Measurements from ENCODE around the gene WDR64.
"Not testable (repeated sequence)": the region's sequence is repeated elsewhere in the genome, so short reads cannot be mapped to it uniquely, and the experiment has no call there.

The WDR64 gene

DNA sequence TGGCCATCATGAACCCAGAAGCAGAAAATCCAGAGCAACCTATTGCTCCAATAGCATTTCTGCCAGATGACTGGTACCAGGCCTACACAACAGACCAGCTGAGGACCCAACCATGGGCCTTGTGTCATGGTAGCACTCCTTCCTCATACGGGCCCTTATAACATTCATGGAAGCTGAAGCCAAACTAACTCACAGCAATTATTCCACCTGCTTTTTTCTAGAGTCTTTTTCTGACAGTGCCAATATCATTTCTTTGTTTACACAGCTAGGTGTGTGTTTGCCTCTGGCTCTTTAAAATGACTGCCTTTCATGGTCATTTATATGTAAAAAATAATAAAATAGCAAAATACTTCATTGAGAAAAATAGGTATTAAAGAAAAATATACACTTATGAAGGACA, 3.9 kb upstream of the WDR64 start:
- no peaks in the 10 kb centered on the region for H3K36me3 ChIP-seq (ENCODE audit: control insufficient read depth in 5 of 5, insufficient read depth in 5 of 5, low read length in 5 of 5)
- no peaks in the 10 kb centered on the region for H3K9me3 ChIP-seq (ENCODE audit: control insufficient read depth in 5 of 5, low read length in 5 of 5)
- H3K9ac ChIP-seq (ENCODE audit: low read length in 5 of 5), result no peak overlapping the region
- peaks cover 0 to 3% (median 0%) of the 10 kb centered on the region in 5 donors for H3K27me3 ChIP-seq (ENCODE audit: control insufficient read depth in 5 of 5, insufficient read depth in 4 of 5, low read length in 5 of 5)
- H3K27ac ChIP-seq (ENCODE audit: low read depth, low read length), result no peak overlapping the region
- no peaks in the 10 kb centered on the region for H3K4me1 ChIP-seq (ENCODE audit: control insufficient read depth in 5 of 5, insufficient read depth in 5 of 5, low read length in 5 of 5)
- H3K4me3 ChIP-seq (ENCODE audit: low read depth in 1 of 5, low read length in 5 of 5), result no peak overlapping the region

DNA sequence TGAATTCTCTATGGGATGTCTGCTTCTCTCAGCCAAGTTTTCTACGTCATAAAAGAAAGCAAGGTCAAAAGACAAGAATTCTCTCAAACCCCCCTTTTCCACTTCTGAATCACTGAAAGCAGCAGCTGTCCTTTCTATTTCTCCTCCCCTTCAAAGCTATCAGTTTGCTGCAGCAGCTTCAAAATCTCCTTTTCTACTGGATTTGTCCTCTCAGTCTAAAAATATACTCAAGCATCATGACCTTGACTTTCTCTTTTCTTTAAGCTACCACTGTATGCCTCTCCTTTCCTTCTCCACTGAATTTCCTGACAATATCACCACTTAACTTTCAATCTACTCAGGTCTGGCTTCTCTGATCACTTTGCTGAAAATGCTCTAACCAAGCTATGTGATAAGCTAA, 1.9 kb downstream of the WDR64 start:
- Histone ChIP-seq H3K9ac (ENCODE audit: low read length in 5 of 5) (no peak overlapping the region), H3K9me3 (ENCODE audit: control insufficient read depth in 5 of 5, low read length in 5 of 5) (no peaks in the 10 kb centered on the region), H3K4me1 (ENCODE audit: control insufficient read depth in 5 of 5, insufficient read depth in 5 of 5, low read length in 5 of 5) (no peaks in the 10 kb centered on the region), H3K27ac (ENCODE audit: low read depth, low read length) (no peak overlapping the region), H3K27me3 (ENCODE audit: control insufficient read depth in 5 of 5, insufficient read depth in 4 of 5, low read length in 5 of 5) (peaks cover 0 to 3% (median 3%) of the 10 kb centered on the region in 5 donors), H3K36me3 (ENCODE audit: control insufficient read depth in 5 of 5, insufficient read depth in 5 of 5, low read length in 5 of 5) (no peaks in the 10 kb centered on the region), H3K4me3 (ENCODE audit: low read depth in 1 of 5, low read length in 5 of 5) (no peak overlapping the region)

DNA sequence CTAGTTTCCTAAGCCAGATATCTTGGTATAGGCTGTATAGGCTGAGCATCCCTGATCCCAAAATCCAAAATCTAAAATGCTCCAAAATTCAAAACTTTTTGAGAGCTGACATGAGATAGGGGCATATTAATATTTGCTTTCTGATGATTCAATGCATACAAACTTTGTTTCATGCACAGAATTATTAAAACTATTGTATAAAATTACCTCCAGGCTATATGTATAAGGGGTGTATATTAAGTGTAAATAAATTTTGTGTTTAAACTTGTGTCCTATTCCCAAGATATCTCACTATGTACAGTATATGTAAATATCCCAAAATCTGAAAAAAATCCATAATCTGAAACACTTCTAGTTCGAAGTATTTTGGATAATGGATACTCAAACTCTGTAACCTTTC, 2.6 kb downstream of the WDR64 start:
- no peak overlapping the region for H3K27ac ChIP-seq (ENCODE audit: low read depth, low read length)
- H3K4me3 ChIP-seq (ENCODE audit: low read depth in 1 of 5, low read length in 5 of 5), result no peak overlapping the region
- no peaks in the 10 kb centered on the region for H3K9me3 ChIP-seq (ENCODE audit: control insufficient read depth in 5 of 5, low read length in 5 of 5)
- no peak overlapping the region for H3K9ac ChIP-seq (ENCODE audit: low read length in 5 of 5)
- no peaks in the 10 kb centered on the region for H3K4me1 ChIP-seq (ENCODE audit: control insufficient read depth in 5 of 5, insufficient read depth in 5 of 5, low read length in 5 of 5)
- peaks cover 0 to 3% (median 3%) of the 10 kb centered on the region in 5 donors for H3K27me3 ChIP-seq (ENCODE audit: control insufficient read depth in 5 of 5, insufficient read depth in 4 of 5, low read length in 5 of 5)
- H3K36me3 ChIP-seq (ENCODE audit: control insufficient read depth in 5 of 5, insufficient read depth in 5 of 5, low read length in 5 of 5), result no peaks in the 10 kb centered on the region

DNA sequence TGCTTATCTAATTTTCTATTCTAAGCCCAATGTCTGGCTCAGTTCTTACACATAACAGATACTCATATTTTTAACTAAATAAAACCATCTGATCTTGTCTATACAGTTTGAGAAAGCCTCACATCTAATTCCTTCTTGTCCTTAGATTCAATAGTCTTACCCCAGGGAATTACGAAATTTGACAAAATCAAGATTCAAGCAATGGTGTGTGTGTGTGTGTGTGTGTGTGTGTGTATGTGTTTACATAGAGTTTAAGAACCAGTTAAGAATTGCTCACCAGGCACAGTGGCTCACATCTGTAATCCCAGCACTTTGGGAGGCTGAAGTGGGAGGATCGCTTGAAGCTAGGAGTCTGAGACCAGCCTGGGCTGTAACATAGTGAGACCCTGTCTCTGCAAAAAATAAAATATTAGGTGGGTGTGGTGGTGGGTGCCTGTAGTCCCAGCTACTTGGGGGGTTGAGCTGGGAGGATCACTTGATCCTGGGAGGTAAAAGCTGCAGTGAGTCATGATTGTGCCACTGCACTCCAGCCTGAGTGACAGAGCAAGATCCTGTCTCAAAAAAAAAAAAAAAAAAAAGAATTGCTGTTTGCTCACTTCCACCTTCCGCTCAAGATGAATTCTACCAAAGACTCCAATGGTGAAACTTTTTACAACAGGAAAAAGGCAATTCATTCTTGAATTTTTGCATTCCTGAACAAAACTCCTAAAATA, 6.2 kb downstream of the WDR64 start:
- H3K27ac ChIP-seq (ENCODE audit: low read depth, low read length), result no peak overlapping the region
- peaks cover 0 to 3% (median 0%) of the 10 kb centered on the region in 5 donors for H3K27me3 ChIP-seq (ENCODE audit: control insufficient read depth in 5 of 5, insufficient read depth in 4 of 5, low read length in 5 of 5)
- no peaks in the 10 kb centered on the region for H3K36me3 ChIP-seq (ENCODE audit: control insufficient read depth in 5 of 5, insufficient read depth in 5 of 5, low read length in 5 of 5)
- H3K9ac ChIP-seq (ENCODE audit: low read length in 5 of 5), result no peak overlapping the region
- no peaks in the 10 kb centered on the region for H3K9me3 ChIP-seq (ENCODE audit: control insufficient read depth in 5 of 5, low read length in 5 of 5)
- no peak overlapping the region for H3K4me3 ChIP-seq (ENCODE audit: low read depth in 1 of 5, low read length in 5 of 5)
- no peaks in the 10 kb centered on the region for H3K4me1 ChIP-seq (ENCODE audit: control insufficient read depth in 5 of 5, insufficient read depth in 5 of 5, low read length in 5 of 5)

DNA sequence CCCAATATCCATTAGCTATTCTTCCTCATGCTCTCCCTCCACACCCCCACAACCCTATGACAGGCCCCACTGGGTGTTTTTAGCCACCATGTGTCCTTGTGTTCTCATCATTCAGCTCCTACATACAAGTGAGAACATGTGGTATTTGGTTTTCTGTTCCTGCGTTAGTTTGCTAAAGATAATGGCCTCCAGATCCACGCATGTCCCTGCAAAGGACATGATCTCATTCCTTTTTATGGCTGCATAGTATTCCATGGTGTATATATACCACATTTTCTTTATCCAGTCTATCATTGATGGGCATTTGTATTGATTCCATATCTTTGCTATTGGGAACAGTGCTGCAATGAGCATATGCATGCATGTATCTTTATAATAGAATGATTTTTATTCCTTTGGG, 6.9 kb downstream of the WDR64 start:
- H3K4me3 ChIP-seq (ENCODE audit: low read depth in 1 of 5, low read length in 5 of 5); H3K9ac ChIP-seq (ENCODE audit: low read length in 5 of 5); H3K36me3 ChIP-seq (ENCODE audit: control insufficient read depth in 5 of 5, insufficient read depth in 5 of 5, low read length in 5 of 5): not testable (repeated sequence)

DNA sequence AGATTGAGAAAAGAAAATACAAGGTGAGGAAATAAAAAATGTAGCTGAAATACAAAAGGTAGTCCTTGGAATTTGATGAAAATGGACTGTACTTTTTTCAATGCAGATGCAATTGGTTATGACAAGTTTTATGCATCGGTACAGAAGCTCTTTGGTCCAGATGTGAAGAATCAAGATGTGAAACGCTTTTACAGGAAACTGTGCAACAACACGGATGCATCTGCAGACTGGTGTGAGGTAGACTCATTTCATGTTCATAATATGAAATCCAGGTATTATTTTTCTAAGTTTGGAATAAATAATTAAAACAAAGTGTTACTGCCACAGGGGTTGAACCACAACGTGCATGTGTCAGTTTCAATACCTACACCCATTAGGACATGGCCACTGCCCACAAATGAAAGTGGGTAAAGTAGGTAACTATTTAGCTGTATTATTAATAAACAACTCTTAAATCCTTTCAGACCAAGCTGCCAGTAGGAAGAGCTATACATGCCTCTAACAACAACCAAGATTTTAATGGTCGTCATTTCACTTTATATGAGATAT, 8.4 kb downstream of the WDR64 start:
- Histone ChIP-seq H3K4me1 (ENCODE audit: control insufficient read depth in 5 of 5, insufficient read depth in 5 of 5, low read length in 5 of 5) (no peaks in the 10 kb centered on the region), H3K27me3 (ENCODE audit: control insufficient read depth in 5 of 5, insufficient read depth in 4 of 5, low read length in 5 of 5) (peaks cover 0 to 3% (median 0%) of the 10 kb centered on the region in 5 donors), H3K4me3 (ENCODE audit: low read depth in 1 of 5, low read length in 5 of 5) (no peak overlapping the region), H3K9ac (ENCODE audit: low read length in 5 of 5) (no peak overlapping the region), H3K27ac (ENCODE audit: low read depth, low read length) (no peak overlapping the region), H3K9me3 (ENCODE audit: control insufficient read depth in 5 of 5, low read length in 5 of 5) (no peaks in the 10 kb centered on the region), H3K36me3 (ENCODE audit: control insufficient read depth in 5 of 5, insufficient read depth in 5 of 5, low read length in 5 of 5) (no peaks in the 10 kb centered on the region)

More for the DNA sequence above, 6.9 kb downstream of the WDR64 start:
- H3K4me1 ChIP-seq (ENCODE audit: control insufficient read depth in 5 of 5, insufficient read depth in 5 of 5, low read length in 5 of 5); H3K27ac ChIP-seq (ENCODE audit: low read depth, low read length); H3K27me3 ChIP-seq (ENCODE audit: control insufficient read depth in 5 of 5, insufficient read depth in 4 of 5, low read length in 5 of 5); H3K9me3 ChIP-seq (ENCODE audit: control insufficient read depth in 5 of 5, low read length in 5 of 5): not testable (repeated sequence)

DNA sequence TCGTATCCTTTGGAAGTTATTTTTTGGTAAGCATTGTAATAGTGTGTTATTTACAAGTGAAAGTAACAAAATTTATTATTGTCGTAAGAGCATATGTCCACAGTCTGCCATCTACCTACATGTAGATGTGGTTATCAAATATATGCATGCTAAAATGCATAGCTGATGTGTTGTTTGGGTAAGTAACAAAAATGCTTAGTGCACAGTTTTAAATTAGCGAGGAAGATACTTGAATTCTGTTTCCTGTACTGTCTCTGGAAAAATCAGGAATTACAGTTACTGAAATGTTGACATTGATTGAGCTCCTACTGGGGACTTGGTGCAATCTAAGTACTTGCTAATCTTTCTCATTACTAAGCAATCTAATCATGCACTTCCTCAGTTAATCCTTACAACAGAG, 14.3 kb downstream of the WDR64 start:
- no peaks in the 10 kb centered on the region for H3K36me3 ChIP-seq (ENCODE audit: control insufficient read depth in 5 of 5, insufficient read depth in 5 of 5, low read length in 5 of 5)
- H3K27me3 ChIP-seq (ENCODE audit: control insufficient read depth in 5 of 5, insufficient read depth in 4 of 5, low read length in 5 of 5), result no peaks in the 10 kb centered on the region
- H3K4me3 ChIP-seq (ENCODE audit: low read depth in 1 of 5, low read length in 5 of 5), result no peak overlapping the region
- no peak overlapping the region for H3K27ac ChIP-seq (ENCODE audit: low read depth, low read length)
- no peaks in the 10 kb centered on the region for H3K9me3 ChIP-seq (ENCODE audit: control insufficient read depth in 5 of 5, low read length in 5 of 5)
- no peaks in the 10 kb centered on the region for H3K4me1 ChIP-seq (ENCODE audit: control insufficient read depth in 5 of 5, insufficient read depth in 5 of 5, low read length in 5 of 5)
- H3K9ac ChIP-seq (ENCODE audit: low read length in 5 of 5), result no peak overlapping the region

DNA sequence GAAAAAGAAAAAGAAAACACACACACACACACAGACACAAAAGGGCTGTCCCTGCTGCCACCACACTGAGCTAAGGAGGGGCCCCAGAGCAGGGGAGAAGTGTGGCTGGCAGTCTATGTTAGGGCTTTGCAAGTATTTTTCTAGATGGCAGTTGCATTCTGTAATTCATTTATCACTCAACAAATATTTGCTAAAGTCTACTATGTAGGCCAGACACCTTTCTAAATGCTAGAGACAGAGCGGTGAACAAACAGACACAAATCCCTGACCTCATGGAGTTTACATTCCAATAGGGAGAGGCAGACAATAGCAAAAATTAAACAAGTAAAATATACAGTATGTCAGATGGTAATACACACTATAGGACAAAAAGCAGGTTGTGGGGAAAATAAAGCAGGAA, 20.2 kb downstream of the WDR64 start:
- no peaks in the 10 kb centered on the region for H3K36me3 ChIP-seq (ENCODE audit: control insufficient read depth in 5 of 5, insufficient read depth in 5 of 5, low read length in 5 of 5)
- H3K27me3 ChIP-seq (ENCODE audit: control insufficient read depth in 5 of 5, insufficient read depth in 4 of 5, low read length in 5 of 5), result no peaks in the 10 kb centered on the region
- H3K27ac ChIP-seq (ENCODE audit: low read depth, low read length), result no peak overlapping the region
- H3K4me3 ChIP-seq (ENCODE audit: low read depth in 1 of 5, low read length in 5 of 5), result no peak overlapping the region
- H3K9ac ChIP-seq (ENCODE audit: low read length in 5 of 5), result no peak overlapping the region
- no peaks in the 10 kb centered on the region for H3K9me3 ChIP-seq (ENCODE audit: control insufficient read depth in 5 of 5, low read length in 5 of 5)
- H3K4me1 ChIP-seq (ENCODE audit: control insufficient read depth in 5 of 5, insufficient read depth in 5 of 5, low read length in 5 of 5), result no peaks in the 10 kb centered on the region

DNA sequence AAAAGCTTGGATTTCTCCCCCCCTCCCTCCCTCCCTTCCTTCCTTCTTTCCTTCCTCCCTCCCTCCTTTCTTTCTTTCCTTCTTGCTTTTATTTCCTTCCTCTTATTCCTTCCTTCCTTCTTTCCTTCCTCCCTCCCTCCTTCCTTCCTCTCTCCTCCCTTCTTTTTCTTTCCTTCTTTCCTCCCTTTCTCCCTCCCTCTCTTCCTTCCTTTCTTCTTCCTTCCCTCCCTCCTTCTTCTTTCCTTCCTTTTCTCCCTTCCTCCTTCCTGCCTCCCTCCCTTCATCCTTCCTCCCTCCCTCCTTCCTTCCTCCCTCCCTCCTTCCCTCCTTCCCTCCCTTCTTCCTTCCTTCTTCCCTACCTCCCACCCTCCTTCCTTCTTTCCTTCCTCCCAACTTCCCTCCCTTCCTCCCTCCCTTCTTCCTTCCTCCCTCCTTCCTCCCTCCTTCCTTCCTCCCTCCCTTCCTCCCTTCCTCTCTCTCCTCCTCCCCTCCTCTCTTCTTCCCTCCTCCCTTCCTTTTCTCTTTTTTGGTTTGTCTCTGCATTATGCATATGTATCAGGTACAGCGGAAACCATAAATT, 22.8 kb downstream of the WDR64 start:
- Histone ChIP-seq H3K36me3 (ENCODE audit: control insufficient read depth in 5 of 5, insufficient read depth in 5 of 5, low read length in 5 of 5) (no peaks in the 10 kb centered on the region), H3K27ac (ENCODE audit: low read depth, low read length) (no peak overlapping the region)

DNA sequence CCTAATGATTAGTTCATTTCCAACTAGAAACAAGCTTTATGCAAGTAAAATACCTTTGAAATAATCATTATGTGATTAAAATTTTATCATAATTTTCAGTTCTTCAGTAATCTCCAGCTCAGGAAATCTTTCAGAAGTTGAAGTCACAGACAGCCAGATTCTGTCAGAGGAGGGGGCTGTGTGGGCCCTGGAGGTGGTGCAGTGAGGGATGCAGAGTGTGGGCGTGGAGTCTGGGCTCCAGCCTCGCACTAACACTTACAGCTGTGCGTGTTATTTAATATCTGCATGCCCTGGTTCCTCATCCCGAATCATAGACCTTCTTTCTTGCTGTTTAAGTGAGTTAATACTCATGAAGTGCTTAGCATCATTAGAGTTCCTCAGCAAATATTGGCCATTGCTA, 23.9 kb downstream of the WDR64 start:
- Histone ChIP-seq H3K9me3 (ENCODE audit: control insufficient read depth in 5 of 5, low read length in 5 of 5) (no peaks in the 10 kb centered on the region), H3K9ac (ENCODE audit: low read length in 5 of 5) (no peak overlapping the region), H3K27ac (ENCODE audit: low read depth, low read length) (no peak overlapping the region)

More for the DNA sequence above, 22.8 kb downstream of the WDR64 start:
- Histone ChIP-seq H3K4me3 (ENCODE audit: low read depth in 1 of 5, low read length in 5 of 5) (no peak overlapping the region), H3K4me1 (ENCODE audit: control insufficient read depth in 5 of 5, insufficient read depth in 5 of 5, low read length in 5 of 5) (no peaks in the 10 kb centered on the region), H3K9me3 (ENCODE audit: control insufficient read depth in 5 of 5, low read length in 5 of 5) (no peaks in the 10 kb centered on the region), H3K9ac (ENCODE audit: low read length in 5 of 5) (no peak overlapping the region), H3K27me3 (ENCODE audit: control insufficient read depth in 5 of 5, insufficient read depth in 4 of 5, low read length in 5 of 5) (no peaks in the 10 kb centered on the region)

More for the DNA sequence above, 23.9 kb downstream of the WDR64 start:
- Histone ChIP-seq H3K36me3 (ENCODE audit: control insufficient read depth in 5 of 5, insufficient read depth in 5 of 5, low read length in 5 of 5) (no peaks in the 10 kb centered on the region), H3K4me3 (ENCODE audit: low read depth in 1 of 5, low read length in 5 of 5) (no peak overlapping the region), H3K27me3 (ENCODE audit: control insufficient read depth in 5 of 5, insufficient read depth in 4 of 5, low read length in 5 of 5) (no peaks in the 10 kb centered on the region), H3K4me1 (ENCODE audit: control insufficient read depth in 5 of 5, insufficient read depth in 5 of 5, low read length in 5 of 5) (no peaks in the 10 kb centered on the region)
